Measurements from ENCODE around the gene DDX23. TPM values are rescaled to one million over a fixed set of nuclear protein-coding genes. Genes with fewer than 3 reads are reported as not detected.

The DDX23 gene
- total RNA-seq, 2 donors from 2014 or later, result 37.4 to 50.8 TPM

- ATAC-seq, result no peak
Observed at GRCh38 chr12:48823281-48823680, 28.7 kb downstream of the DDX23 start.

GRCh38 chr12:48822711-48823110 lies 29.3 kb downstream of the DDX23 start:
- Histone ChIP-seq H3K4me3 (no peak overlapping the region), H3K27me3 (no peaks in the 10 kb centered on the region), H3K4me1 (peaks cover 12% of the 10 kb centered on the region), H3K27ac (no peak overlapping the region), H3K36me3 (replicated peaks in 1 of 2; ENCODE audit: insufficient read depth in 1 of 2, low read depth in 2 of 2) (no peaks in the 10 kb centered on the region), H3K9me3 (no peaks in the 10 kb centered on the region)
- intact Hi-C loops (cut with DNase I), result no loop called here
- TF ChIP-seq, protein P1, sequence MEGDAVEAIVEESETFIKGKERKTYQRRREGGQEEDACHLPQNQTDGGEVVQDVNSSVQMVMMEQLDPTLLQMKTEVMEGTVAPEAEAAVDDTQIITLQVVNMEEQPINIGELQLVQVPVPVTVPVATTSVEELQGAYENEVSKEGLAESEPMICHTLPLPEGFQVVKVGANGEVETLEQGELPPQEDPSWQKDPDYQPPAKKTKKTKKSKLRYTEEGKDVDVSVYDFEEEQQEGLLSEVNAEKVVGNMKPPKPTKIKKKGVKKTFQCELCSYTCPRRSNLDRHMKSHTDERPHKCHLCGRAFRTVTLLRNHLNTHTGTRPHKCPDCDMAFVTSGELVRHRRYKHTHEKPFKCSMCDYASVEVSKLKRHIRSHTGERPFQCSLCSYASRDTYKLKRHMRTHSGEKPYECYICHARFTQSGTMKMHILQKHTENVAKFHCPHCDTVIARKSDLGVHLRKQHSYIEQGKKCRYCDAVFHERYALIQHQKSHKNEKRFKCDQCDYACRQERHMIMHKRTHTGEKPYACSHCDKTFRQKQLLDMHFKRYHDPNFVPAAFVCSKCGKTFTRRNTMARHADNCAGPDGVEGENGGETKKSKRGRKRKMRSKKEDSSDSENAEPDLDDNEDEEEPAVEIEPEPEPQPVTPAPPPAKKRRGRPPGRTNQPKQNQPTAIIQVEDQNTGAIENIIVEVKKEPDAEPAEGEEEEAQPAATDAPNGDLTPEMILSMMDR (IDR thresholded peaks at IDR 0.05), result no peak
- no peak for TF ChIP-seq POLR2A (IDR thresholded peaks at IDR 0.05)
- DNase-seq (no peak), ATAC-seq (no peak)
- WGBS, 2 donors, result 39 to 57% methylated on average over 2 of the region's 2 CpGs

More at GRCh38 chr12:48823281-48823680, 28.7 kb downstream of the DDX23 start:
- Histone ChIP-seq H3K27ac (no peak overlapping the region), H3K9me3 (no peaks in the 10 kb centered on the region), H3K4me3 (no peak overlapping the region), H3K36me3 (replicated peaks in 1 of 2; ENCODE audit: insufficient read depth in 1 of 2, low read depth in 2 of 2) (no peaks in the 10 kb centered on the region), H3K27me3 (no peaks in the 10 kb centered on the region), H3K4me1 (peaks cover 6% of the 10 kb centered on the region)
- DNase-seq, result no peak
- TF ChIP-seq, protein P1 (IDR thresholded peaks at IDR 0.05), result no peak
- no peak for TF ChIP-seq POLR2A (IDR thresholded peaks at IDR 0.05)
- WGBS, 2 donors, result 72 to 78% methylated on average over 4 to 11 of the region's 11 CpGs
- intact Hi-C loops (cut with DNase I), result no loop called here

DNA sequence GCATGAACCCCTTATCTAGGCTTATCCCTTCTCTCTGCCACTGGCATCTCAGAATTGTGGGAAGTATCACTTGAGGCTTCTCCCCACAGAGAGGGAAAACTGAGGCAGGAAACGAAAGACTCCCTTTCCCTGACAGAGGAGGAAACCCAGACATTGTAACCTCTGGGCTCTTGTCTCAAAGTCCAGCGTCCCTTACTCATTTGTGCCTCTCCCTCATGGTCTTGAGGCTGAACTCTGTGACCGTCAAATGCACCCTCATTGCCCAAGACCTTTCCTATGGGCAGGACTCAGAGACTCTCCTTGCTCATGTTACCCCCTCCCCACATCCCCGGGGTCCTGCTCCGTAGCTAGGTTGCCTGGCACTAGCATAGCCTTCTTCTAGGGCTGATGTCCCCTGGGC lies 29.8 kb downstream of the DDX23 start:
- H3K4me3 ChIP-seq, result no peak overlapping the region
- WGBS, 2 donors, result 60 to 65% methylated on average over 3 to 5 of the region's 5 CpGs
- DNase-seq (no peak), ATAC-seq (no peak)
- TF ChIP-seq, protein P1 (IDR thresholded peaks at IDR 0.05), result no peak
- no peak for TF ChIP-seq POLR2A (IDR thresholded peaks at IDR 0.05)
- peaks cover 14% of the 10 kb centered on the region for H3K4me1 ChIP-seq
- no peak overlapping the region for H3K27ac ChIP-seq
- H3K27me3 ChIP-seq, result no peaks in the 10 kb centered on the region
- intact Hi-C loops (cut with DNase I), result no loop called here
- H3K9me3 ChIP-seq, result no peaks in the 10 kb centered on the region
- H3K36me3 ChIP-seq (replicated peaks in 1 of 2; ENCODE audit: insufficient read depth in 1 of 2, low read depth in 2 of 2), result no peaks in the 10 kb centered on the region

DNA sequence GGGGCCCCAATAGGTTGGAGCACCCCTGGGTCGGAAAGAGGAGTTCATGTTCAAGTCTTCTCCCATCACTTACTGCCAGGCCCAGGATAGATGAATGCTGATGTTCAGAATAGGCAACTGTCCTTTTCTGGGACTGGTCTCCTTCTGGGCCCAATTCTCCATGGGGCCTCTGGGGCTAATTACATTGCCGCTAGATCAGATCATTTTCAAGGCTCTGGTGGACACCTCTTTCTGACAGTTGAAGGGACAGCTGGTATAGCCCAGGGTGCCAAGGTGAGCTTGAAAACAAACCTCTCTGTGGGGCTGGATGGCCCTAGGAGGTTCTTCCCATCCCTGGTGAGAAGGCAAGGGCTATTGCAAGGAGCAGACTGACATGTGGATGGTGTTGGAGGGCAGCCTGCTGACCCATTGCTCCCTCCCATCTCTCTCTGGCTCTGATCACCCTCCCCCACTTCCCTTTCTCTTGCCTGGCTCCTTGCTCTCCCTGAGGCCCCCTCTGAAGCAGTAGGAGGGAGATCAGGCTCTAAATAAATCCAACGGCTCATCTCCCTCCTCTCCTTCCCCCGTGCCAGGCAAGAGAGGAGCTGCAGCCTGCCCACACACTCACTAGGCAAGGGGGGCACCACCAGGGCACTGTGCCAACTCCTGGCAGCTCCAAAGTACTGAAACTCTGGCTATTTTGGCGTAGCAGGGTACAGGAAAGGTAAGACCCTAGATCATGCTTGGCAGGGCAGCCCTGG lies 31.8 kb downstream of the DDX23 start:
- no peaks in the 10 kb centered on the region for H3K9me3 ChIP-seq
- intact Hi-C loops (cut with DNase I), result no loop called here

More for the DNA sequence above, 31.8 kb downstream of the DDX23 start:
- no peak for TF ChIP-seq POLR2A (IDR thresholded peaks at IDR 0.05)
- TF ChIP-seq, protein P1 (IDR thresholded peaks at IDR 0.05), result no peak
- WGBS, 2 donors, result 70 to 71% methylated on average over 5 of the region's 5 CpGs
- H3K4me3 ChIP-seq, result no peak overlapping the region
- peaks cover 26% of the 10 kb centered on the region for H3K4me1 ChIP-seq
- no peak for ATAC-seq
- H3K27me3 ChIP-seq, result no peaks in the 10 kb centered on the region
- no peak for DNase-seq
- no peaks in the 10 kb centered on the region for H3K36me3 ChIP-seq (replicated peaks in 1 of 2; ENCODE audit: insufficient read depth in 1 of 2, low read depth in 2 of 2)
- no peak overlapping the region for H3K27ac ChIP-seq
